IPS DF 4.7 (cell line): Measurements from ENCODE around the gene MRPL38.
"Not testable (repeated sequence)": the region's sequence is repeated elsewhere in the genome, so short reads cannot be mapped to it uniquely, and the experiment has no call there.

Experiments
- DNase-seq: peaks from one replicate; pipeline ENCODE4 v3.0.0-alpha.2; 2013; ENCODE audit warnings: low spot score; ENCODE audit errors: extremely low read depth

Gene MRPL38

DNA sequence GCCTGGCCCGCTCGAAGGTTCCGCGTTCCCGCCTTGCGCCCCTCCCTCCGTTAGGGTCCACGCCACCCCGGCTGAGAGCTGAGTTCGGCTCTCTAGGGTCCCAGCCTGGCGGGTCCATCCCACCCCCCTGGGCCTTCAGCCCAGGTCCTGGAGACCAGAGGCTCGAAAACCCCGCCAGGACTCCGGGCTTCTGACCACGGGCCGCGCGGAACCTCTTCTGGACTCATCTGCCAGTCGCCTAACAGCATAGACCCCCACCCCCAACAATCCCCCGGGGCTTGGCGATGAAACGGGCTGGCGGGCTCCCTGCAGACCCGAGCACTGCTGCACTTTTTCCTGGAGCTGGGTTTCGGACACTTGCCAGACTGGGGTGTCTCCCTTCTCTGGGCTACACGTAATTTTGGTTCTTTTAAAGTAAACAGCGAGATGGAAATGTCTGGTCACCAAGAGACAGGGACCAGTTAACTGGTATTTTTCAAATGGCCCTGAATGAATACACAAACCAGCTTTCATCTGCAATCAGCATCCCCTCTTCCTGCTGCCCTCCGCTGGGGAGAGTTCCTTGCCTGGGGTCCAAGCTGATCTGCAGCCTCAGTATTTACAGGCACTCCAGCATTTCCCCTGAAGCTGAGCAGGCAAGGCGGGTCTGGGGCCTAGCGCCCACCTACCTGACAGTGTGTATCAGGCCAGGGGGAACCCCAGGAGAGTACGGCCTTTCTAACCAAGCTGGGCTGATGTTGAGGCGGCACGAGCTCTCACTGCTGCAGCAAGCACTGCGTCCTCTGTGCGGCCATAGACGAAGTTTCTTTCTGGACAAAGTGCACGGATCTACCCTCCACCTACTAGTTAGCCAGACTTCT lies 7.3 kb downstream of the MRPL38 start:
- DNase-seq: no peak

- DNase-seq: no peak
These were observed 8.1 kb downstream of the MRPL38 start, which contains the start of gene TRIM65 for GRCh38 chr17:75896415-75897159. TRIM65 (minus strand) TSS chr17:75896951; CDS start chr17:75896937, 14 bp downstream.

- DNase-seq: no peak
These were observed 9.1 kb downstream of the MRPL38 start for GRCh38 chr17:75895370-75896155.

GRCh38 chr17:75894049-75894733 lies 10.5 kb downstream of the MRPL38 start:
- no peak for DNase-seq

DNA sequence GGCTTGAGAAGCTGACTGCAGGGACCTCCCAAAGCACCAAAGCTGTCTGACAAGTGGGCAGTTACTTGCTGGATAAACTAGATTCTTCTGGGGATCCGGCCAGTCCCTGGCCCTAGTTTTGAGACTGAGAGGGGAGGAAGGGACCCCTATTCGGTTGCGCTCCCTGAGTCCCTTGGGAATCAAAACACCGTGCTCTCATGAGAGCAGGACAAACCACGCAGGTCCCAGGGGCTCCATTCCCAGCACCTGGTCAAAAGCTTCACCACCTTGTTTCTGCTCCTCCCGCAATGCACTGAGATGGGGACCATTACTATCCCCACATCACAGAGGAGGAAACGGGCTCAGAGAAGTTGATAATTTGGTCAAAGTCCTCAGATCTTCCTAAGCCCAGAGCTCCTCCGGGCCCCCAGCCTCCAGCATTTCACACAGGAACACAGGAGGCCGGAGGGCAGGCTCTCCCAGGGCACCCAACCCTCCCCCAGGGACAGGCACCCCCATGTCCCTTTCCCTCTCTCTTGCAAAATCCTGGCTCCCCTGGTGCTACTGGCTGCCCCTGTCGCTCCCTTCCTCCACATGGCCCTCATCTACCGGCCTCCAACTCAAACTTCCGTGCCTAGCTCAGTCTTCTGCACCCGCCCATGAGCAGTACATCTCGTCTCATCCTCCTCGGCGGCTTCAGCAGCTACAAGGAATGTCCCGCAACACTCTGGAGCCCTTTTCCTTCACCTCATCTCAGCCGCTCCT lies 11.2 kb downstream of the MRPL38 start:
- no peak for DNase-seq

DNA sequence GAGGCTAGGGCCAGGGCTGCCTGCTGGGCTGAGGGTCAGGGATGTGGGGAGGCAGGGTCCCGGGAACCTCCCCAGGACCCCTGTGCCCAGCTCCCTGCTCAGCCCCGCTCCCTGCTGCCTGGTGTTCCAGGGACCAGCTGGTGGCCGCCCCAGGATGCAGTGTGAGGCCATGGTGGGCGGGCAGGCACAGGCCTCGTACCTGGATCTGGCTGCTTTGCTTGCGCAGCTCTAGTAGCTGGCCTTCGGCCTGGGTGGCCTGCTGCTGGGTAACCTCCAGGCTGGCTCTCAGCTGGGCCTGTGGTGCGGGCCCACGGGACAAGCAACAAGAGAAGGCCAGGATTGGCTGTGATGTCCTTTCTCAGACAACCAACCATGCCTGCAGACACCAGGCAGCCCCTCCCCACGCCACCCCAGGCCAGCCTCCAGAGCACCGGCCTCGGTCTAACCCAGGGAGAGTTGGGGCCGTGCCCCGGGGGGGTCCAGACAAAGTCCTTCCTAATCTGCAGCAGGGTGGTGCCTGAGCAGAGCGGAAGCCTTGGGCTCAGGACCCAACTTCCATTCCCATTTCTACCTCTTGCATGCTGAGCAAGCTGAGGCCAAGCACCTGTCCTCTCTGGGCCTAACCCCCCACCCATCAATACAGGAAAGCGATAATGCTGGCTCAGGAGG lies 12.0 kb downstream of the MRPL38 start:
- no peak for DNase-seq

DNA sequence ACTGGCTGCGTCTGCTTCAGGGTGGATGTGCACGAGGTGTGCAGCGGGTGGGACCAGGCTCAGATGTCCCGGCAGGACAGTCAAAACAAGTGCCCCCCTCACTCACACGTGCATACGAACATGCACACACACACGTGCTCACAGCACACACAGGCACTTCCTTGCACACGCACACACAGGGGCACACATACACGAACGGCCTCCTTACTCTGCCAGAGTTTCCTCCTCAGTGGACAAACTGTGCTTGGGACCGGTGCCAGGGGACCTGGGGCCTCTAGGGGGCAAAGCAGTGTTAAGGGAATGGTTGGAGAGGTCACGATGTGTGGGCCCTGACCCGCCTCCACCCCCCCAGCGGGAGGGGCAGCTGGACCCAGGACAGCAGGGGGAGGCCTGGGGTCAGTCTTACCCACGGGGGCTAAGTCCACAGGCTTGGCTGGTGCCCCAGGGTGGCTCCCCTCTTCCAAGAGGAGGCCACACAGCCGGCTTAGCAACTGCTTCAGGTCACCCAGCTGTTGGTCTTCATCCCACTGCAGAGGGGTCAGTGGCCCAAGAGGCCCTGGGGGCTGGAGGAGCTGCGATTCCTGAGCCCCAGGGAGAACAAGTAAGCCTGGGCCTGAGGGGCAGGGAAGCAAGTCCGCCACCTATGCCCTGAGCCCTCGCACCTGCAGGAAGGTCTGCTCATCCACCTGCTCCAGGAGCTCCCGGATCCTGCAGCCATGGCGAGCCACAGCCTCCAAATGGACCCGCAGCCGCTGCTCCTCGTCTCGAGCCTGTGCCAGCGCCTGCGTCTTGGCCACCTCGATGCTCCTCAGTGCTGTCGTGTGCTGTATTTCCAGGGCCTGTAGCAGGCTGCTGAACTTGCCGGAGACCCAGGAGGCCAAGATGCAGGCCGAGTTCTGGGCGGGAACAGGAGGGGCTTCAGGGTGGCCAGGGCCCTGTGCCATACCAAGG lies 12.8 kb downstream of the MRPL38 start:
- DNase-seq: no peak

- no peak for DNase-seq
These were observed 13.6 kb downstream of the MRPL38 start for GRCh38 chr17:75891022-75891604.

GRCh38 chr17:75889454-75889853 lies 15.2 kb downstream of the MRPL38 start:
- DNase-seq: no peak

- DNase-seq: no peak
These were observed 16.2 kb downstream of the MRPL38 start for GRCh38 chr17:75888484-75888883.

DNA sequence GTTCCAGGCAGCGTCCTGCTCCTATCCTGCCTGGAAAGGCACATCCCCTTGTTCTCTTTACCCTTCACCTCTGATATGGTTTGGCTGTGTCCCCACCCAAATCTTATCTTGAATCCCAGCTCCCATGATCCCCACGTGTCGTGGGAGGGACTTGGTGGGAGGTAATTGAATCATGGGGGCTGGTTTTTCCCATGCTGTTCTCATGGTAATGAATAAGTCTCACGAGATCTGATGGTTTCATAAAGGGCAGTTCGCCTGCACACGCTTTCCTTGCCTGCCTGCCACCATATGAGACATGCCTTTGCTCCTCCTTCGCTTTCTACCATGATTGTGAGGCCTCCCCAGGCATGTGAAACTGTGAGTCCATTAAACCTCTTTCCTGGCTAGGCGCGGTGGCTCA lies 18.8 kb downstream of the MRPL38 start:
- not testable (repeated sequence) for DNase-seq

DNA sequence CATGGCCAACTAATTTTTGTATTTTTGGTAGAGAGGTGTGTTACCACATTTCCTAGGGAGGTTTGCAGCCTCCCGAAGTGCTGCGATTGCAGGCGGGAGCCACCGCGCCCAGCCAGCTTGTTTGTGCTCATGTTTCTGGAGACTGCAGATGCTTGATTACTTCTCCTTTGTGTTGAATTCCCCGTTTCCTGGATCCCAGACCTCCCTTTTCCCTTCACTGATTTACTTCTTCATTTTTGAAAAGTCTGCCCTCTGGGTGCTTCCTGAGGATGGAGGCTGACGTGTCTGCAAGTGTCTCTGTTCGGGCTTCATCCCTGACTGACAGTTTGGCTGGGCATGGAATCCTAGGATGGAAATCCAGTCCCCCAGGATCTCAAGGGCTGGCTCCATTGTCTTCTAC lies 19.3 kb downstream of the MRPL38 start:
- no peak for DNase-seq

DNA sequence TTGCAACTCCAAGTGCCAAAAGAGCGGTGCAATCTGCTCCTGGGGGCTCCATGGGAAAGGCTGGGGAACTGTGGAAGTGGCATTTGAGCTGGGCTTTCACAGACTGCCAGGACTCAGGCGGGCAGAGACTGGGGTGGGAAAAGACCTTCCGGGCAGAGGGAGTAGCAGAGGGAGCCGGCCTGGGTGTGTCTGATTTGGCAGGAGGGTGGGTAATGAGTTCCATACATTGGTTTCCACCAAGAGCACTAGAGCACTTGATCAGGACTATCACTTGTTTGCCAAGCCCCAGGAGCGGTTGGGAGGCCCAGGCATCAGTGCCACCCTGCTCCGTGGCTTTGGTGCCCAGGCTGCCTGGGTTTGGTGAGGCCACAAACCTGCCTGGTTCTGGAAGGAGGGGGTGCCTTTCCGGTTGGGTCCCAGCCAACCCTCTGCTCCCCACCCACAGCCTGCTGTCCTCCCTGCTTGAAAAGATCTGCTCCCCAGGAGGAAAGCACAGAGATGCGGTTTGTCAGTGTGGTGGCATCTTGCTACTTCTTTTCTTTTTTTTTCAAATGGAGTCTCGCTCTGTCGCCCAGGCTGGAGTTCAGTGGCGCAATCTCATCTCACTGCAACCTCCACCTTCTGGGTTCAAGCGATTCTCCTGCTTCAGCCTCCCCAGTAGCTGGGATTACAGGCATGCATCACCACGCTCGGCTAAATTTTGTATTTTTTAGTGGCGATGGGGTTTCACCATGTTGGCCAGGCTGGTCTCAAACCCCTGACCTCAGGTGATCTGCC lies 22.8 kb downstream of the MRPL38 start:
- no peak for DNase-seq

GRCh38 chr17:75880266-75880665 lies 24.4 kb downstream of the MRPL38 start:
- no peak for DNase-seq

DNA sequence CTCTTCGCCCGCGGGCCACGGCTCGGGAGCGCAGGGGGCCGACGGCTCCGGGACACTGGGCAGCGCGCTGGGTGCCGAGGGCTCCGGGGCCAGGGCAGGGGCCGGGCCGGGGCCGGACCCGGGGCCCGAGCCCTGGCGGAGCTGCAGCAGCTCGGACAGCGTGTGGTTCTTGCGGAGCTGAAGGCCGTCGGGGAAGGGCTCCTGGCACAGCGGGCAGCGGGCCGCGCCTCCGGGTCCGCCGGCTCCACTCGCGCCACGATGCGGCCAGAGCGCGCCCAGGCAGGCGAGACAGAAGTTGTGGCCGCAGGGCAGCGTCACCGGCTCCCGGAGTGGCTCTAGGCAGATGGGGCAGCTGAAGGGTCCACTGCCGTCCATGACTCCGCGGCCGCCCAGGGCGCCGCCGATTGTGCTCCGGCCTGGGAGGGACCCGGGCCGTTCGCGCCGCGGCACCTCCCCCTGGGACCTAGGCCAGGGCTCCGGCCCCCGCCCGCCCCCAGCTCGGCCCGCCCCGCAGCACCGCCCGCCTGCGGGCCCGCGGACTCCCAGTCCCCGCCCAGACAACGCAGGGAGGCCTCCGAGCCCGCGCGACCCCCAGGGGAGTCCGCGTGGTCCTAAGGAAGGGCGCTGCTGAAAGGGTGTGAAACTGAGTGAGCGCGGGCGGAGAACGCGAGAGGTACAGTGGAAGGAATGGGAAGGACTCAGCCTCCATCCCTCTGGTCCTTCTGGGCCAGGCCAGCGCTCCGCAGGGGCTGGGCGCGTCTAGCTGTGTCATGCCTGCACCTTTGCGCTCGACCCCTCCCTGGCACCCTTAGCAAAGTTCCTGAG lies 26.3 kb downstream of the MRPL38 start, which contains the start of gene TRIM47:
Gene TRIM47 (minus strand): TSS at position 408 of the 825 bp plus-strand sequence. CDS start 33 bp downstream, at position 375.
- no peak for DNase-seq

- no peak for DNase-seq
These were observed 26.9 kb downstream of the MRPL38 start for GRCh38 chr17:75877752-75878173.
